HL-60/S4 (cell line): ENCODE results near the gene TMEM131.

Experiments used
- in situ Hi-C: fragments of 300-500 bp; cut with MboI; formaldehyde crosslinking; loops from 2 replicates; pipeline ENCODE4 v1.14.3; 2022; ENCODE audit warnings: low sequenced_read_pairs

Gene TMEM131

DNA sequence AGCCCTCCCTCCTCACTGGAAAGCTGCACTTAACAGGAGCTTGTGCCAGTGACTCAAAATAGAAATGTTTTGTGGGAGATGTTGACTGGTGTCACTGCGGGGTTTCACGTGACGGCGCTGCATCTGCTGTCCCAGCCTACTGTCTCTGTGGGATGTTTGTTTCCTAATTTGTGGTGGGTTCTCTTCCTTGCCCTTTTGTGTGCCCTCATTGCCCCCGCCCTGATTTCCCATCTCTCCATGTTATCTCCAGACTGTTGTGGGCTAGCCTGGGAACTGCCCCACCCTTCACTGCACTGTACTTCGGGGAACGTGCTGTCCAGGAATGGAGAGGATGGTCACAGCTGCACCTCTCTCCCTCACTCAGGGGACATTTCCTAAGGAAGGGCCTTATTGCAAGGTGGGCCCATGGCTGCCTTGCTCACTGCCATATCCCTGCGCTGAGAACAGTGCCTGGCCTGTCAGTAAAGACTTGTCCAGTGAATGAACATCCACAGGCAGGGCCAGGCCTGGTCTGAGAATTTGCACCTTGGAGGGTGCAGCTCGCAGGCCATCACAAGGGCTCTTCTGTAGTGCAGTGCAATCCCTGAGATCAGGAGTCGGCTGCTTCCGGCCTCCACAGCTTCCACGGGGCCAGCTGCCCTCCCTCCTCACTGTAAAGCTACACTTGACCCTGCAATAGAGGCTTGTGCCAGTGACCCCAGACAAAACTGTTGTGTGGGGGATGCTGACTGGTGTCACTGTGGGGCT is 264.3 kb downstream of the TMEM131 start:
- in situ Hi-C loops: no loop called here

DNA sequence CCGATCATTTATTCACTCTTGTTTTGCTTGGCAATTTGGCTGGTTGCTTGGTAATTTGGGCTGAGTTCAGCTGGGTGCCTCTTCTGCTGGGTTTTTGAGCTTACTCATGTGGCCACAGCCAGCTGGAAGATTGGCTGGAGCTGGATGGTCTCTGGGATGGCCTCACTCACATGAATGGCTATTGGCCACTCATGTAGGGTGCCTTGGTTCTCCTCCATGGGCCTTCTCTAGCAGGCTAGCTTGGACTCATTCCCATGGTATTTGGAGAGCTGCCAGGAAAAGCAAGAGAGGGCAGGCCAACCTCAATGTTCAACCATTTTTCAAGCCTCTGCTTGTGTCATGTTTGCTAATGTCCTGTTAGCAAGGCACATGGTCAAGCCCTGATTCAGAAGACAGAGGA is 265.5 kb downstream of the TMEM131 start:
- in situ Hi-C loops: no loop called here

- in situ Hi-C loops: no loop called here
These were observed 267.5 kb downstream of the TMEM131 start for GRCh38 chr2:97728091-97728731.

GRCh38 chr2:97727296-97727695 is 268.5 kb downstream of the TMEM131 start:
- in situ Hi-C loops: no loop called here

GRCh38 chr2:97726261-97727064 is 269.3 kb downstream of the TMEM131 start:
- in situ Hi-C loops: no loop called here

- in situ Hi-C loops: loop anchor here (25.0 kb wide), 1 partner anchor 662 kb away; no protein-coding TSS in a partner anchor
These were observed 270.6 kb downstream of the TMEM131 start for GRCh38 chr2:97724946-97725688.

GRCh38 chr2:97724501-97724900 is 271.2 kb downstream of the TMEM131 start:
- in situ Hi-C loops: loop anchor here (25.0 kb wide), 1 partner anchor 663 kb away; no protein-coding TSS in a partner anchor

- in situ Hi-C loops: loop anchor here (25.0 kb wide), 1 partner anchor 663 kb away; no protein-coding TSS in a partner anchor
These were observed 271.7 kb downstream of the TMEM131 start for GRCh38 chr2:97724073-97724410.

DNA sequence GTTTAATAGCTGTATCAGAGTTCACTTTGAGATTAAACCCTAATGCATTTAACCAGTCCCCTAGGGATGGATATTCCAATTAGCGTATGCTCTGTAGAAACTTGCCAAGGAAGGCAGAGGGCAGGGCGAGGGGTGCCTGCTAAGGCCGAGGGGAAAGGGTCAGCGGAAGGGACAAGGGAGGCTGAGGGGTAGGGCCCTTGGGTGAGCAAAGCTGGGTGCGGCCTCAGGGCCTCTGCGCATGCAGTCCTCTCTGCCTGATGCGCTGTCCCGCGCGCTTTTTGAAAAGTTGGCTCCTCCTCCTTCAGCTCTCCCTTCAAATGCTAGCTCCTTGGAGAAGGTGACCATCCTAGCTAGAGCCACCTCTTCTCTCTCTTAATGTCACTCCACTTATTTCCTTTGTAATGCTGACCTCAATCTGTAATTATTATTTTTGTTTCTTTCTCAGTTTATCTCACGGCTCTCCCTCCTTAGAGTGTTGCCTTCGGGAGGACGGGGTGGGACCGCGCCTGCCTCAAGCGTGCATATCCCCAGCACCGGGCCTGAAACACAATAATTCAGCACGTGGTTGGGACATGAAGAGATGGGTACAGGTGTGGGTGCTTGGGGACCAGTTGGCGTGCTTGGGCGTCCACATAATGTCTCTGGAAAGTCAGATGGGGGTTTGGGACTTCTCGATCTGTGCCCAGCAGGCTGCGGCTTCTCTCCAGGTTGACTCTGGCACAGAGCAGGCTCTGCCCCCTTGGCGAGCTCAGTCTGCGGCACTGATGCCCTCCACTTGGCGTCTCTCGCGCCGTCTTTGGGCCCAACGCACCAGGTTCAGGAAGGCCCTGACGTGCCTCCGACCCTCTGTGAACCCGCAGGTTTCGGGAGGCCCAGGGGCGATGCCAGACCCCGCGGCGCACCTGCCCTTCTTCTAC is 272.3 kb downstream of the TMEM131 start:
- in situ Hi-C loops: loop anchor here (25.0 kb wide), 1 partner anchor 664 kb away; no protein-coding TSS in a partner anchor

GRCh38 chr2:97722227-97722626 is 273.5 kb downstream of the TMEM131 start:
- in situ Hi-C loops: loop anchor here (25.0 kb wide), 1 partner anchor 665 kb away; no protein-coding TSS in a partner anchor

DNA sequence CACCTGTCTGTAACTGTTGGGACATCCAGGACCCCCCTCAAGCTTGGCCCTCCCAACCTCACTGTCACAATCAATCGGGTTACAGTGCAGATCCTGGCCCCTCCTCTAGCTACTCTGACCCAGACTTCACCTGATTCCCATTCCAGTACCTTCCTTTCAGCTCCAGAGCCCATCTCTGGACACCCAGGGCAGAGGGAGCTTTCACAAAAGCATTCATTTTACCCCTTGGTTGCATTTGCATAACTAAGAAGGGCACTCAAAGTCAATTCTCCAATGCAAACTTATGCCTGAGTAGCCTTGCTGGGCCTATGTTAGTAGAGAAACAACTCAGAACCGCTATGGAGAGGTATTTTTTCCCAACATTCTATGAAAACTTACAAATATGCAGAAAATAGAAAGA is 275.0 kb downstream of the TMEM131 start:
- in situ Hi-C loops: loop anchor here (25.0 kb wide), 1 partner anchor 667 kb away; no protein-coding TSS in a partner anchor

DNA sequence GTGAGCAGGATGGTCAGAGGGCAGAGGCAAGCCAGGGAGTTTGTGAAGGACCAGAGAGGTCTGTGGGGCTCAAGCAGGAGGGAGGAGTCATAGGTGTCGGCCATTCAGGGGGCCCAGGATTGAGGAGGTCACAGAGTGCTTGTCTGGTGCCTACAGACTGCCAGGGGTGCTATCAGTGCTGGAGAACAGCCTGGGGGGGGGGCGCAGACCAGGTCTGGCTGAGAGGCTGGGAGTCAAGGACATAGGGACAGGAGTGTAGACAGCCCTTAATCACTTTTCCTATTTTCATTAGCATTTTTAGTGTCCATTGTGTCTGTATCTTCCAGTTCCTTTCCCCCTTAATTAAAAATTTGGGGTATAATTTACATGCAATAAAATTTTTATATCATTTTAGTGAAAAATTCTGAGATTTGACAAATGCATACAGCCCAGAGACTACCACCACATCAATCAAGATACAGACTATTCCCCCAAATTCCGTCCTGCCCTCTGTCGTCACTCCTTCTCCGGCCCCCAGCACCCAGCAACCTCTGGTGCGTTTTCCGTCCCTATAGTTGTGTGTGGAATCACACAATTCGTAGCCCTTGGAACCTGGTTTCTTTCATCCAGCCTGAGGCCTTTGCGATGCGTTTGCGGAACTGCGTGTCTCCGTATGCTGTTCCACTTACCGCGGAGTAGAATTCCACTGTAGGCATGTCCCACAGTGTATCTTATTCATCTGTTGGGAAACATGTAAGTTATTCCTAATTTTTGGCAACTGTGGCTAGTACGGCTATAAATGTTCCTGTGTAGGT is 276.2 kb downstream of the TMEM131 start:
- in situ Hi-C loops: loop anchor here (25.0 kb wide), 1 partner anchor 668 kb away; no protein-coding TSS in a partner anchor

GRCh38 chr2:97718942-97719341 is 276.8 kb downstream of the TMEM131 start:
- in situ Hi-C loops: loop anchor here (25.0 kb wide), 1 partner anchor 668 kb away; no protein-coding TSS in a partner anchor

GRCh38 chr2:97718051-97718882 is 277.5 kb downstream of the TMEM131 start:
- in situ Hi-C loops: loop anchor here (25.0 kb wide), 1 partner anchor 669 kb away; no protein-coding TSS in a partner anchor

- in situ Hi-C loops: loop anchor here (25.0 kb wide), 1 partner anchor 670 kb away; no protein-coding TSS in a partner anchor
These were observed 278.1 kb downstream of the TMEM131 start for GRCh38 chr2:97717613-97717995.

DNA sequence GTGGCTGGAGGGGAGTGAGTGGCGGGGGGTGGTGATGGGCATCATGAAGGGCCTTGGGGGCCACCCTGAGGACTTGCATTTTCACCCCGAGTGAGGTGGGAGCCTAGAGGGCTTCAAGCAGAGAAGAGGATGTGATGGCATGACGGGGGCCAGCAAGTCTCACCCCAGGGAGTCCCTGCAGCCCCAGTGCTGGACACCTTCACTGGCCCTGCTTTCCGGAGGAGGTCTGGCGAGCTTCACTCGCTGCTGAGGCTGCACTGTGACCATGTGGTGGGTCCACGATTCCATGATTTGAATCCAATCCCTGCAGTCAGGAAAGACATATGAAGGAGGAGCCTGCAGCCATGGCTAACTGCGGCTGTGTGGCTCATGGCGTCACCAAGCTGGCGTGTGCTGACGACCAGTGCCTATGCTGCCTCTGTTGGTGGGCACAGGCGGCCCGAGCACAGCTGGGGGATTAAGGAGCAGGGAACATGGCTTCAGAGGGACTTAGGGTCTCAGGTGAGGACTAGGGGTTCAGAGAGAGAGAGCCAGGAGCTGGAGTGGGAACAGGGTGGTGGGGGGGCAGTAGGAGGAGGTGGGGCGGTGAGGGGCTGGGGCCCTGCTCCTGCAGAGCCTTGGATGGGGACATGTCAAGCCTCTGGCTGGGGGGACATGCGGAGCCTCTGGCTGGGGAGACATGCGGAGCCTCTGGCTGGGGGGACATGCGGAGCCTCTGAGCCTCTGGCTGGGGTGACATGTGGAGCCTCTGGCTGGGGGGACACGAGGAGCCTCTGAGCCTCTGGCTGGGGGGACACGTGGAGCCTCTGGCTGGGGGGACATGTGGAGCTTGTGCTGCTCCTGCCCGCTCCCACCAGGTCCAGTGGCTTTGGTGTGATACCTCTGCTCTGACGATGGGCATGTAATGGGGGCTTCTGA is 278.8 kb downstream of the TMEM131 start:
- in situ Hi-C loops: loop anchor here (25.0 kb wide), 1 partner anchor 670 kb away; no protein-coding TSS in a partner anchor
